Measurements from ENCODE around the gene PDIK1L. TPM values are rescaled to one million over a fixed set of nuclear protein-coding genes. Genes with fewer than 3 reads are reported as not detected.
A peak's percentile ranks its signal among the peaks of the same experiment; 100 is the strongest.
"Not testable (repeated sequence)": the region's sequence is repeated elsewhere in the genome, so short reads cannot be mapped to it uniquely, and the experiment has no call there.

Gene PDIK1L
- total and polyA plus RNA-seq, 7 donors: 1.4 to 7.0 (median 4.7) TPM

- Histone ChIP-seq H3K36me3 (ENCODE audit: insufficient read depth in 1 of 2, low read depth in 1 of 2) (no peaks in the 10 kb centered on the region), H3K4me3 (no peak overlapping the region), H3K9me3 (no peaks in the 10 kb centered on the region), H3K4me1 (peaks cover 10% of the 10 kb centered on the region), H3K27ac (no peak overlapping the region), H3K27me3 (ENCODE audit: insufficient read depth in 3 of 3, low read length in 2 of 3) (no peaks in the 10 kb centered on the region)
- WGBS, 3 donors: 76 to 89% (median 88%) methylated on average over 3 of the region's 3 CpGs
- no peak for TF ChIP-seq CTCF (IDR thresholded peaks at IDR 0.05)
- ATAC-seq: no peak
- DNase-seq: no peak
- intact Hi-C loops (cut with DNase I): loop anchor here in 1 of 2 donors (10.0 kb wide), 1 partner anchor 223 kb away; no protein-coding TSS in a partner anchor
Measured at GRCh38 chr1:26102119-26102518, 9.5 kb upstream of the PDIK1L start.

GRCh38 chr1:26102526-26102925 lies 9.1 kb upstream of the PDIK1L start:
- DNase-seq (no peak), ATAC-seq (no peak)
- no peaks in the 10 kb centered on the region for H3K9me3 ChIP-seq
- H3K27ac ChIP-seq: no peak overlapping the region
- no peaks in the 10 kb centered on the region for H3K36me3 ChIP-seq (ENCODE audit: insufficient read depth in 1 of 2, low read depth in 1 of 2)
- no peaks in the 10 kb centered on the region for H3K27me3 ChIP-seq (ENCODE audit: insufficient read depth in 3 of 3, low read length in 2 of 3)
- no peak for TF ChIP-seq CTCF (IDR thresholded peaks at IDR 0.05)
- intact Hi-C loops (cut with DNase I): loop anchor here in 1 of 2 donors (10.0 kb wide), 1 partner anchor 222 kb away; no protein-coding TSS in a partner anchor
- peaks cover 10% of the 10 kb centered on the region for H3K4me1 ChIP-seq
- WGBS, 3 donors: 50 to 52% (median 51%) methylated on average over 2 of the region's 2 CpGs
- H3K4me3 ChIP-seq: no peak overlapping the region

GRCh38 chr1:26105226-26105548 lies 6.4 kb upstream of the PDIK1L start:
- peak in 1 of 4 donors; percentile 13 for ATAC-seq
- Histone ChIP-seq H3K27ac (peak overlapping the region; percentile 11), H3K4me1 (peaks cover 14% of the 10 kb centered on the region)

GRCh38 chr1:26109229-26110164 lies 2.1 kb upstream of the PDIK1L start:
- ATAC-seq (no peak), DNase-seq (no peak)
- no peaks in the 10 kb centered on the region for H3K27me3 ChIP-seq (ENCODE audit: insufficient read depth in 3 of 3, low read length in 2 of 3)
- H3K4me1 ChIP-seq: peaks cover 32% of the 10 kb centered on the region
- H3K27ac ChIP-seq: peak overlapping the region; percentile 96
- intact Hi-C loops (cut with DNase I): loop anchor here (5.0 to 10.0 kb wide), 3 partner anchors 53 to 215 kb away; partner anchors contain the start of gene CEP85 (in 1 of the 2)
- no peak overlapping the region for H3K4me3 ChIP-seq
- H3K36me3 ChIP-seq (ENCODE audit: insufficient read depth in 1 of 2, low read depth in 1 of 2): no peaks in the 10 kb centered on the region
- H3K9me3 ChIP-seq: no peaks in the 10 kb centered on the region
- WGBS, 3 donors: 81 to 89% (median 88%) methylated on average over 5 of the region's 5 CpGs
- TF ChIP-seq CTCF (IDR thresholded peaks at IDR 0.05): no peak

More at GRCh38 chr1:26105226-26105548, 6.4 kb upstream of the PDIK1L start:
- intact Hi-C loops (cut with DNase I): loop anchor here in 1 of 2 donors (1.0 to 10.0 kb wide), 3 partner anchors 40 to 220 kb away; no protein-coding TSS in a partner anchor
- WGBS, 3 donors: 38 to 47% (median 41%) methylated on average over 5 of the region's 5 CpGs
- H3K27me3 ChIP-seq (ENCODE audit: insufficient read depth in 3 of 3, low read length in 2 of 3); H3K36me3 ChIP-seq (ENCODE audit: insufficient read depth in 1 of 2, low read depth in 1 of 2); DNase-seq; H3K4me3 ChIP-seq; H3K9me3 ChIP-seq: not testable (repeated sequence)
